T-cell (primary cell): ENCODE measurements around the gene NOL4L. TPM values are rescaled to one million over a fixed set of nuclear protein-coding genes. Genes with fewer than 3 reads are reported as not detected.
A peak's percentile ranks its signal among the peaks of the same experiment; 100 is the strongest.

Experiments used
- ATAC-seq, 4 experiments: fragments of 200-7000 bp in 3 of 4; fragments of 150-1000 bp in 1 of 4; cut with Tn5 transposase; replicated peaks in 1 of 4; 1 replicate in 3 of 4; 2 replicates in 1 of 4; pipeline ENCODE4 v1.10.0; 2021; ENCODE audit warnings: moderate library complexity in 3 of 4, mild to moderate bottlenecking in 2 of 4, moderate number of reproducible peaks in 1 of 4
- CTCF ChIA-PET, 2 donors: fragments of 300-600 bp; sonication (Branson Sonifier 250); formaldehyde crosslinking; loops; one replicate each; lab custom pipeline; 2022; ENCODE audit warnings: antibody characterized with exemption in 2 of 2; lab: Charles Lee
- POLR2A ChIA-PET, 2 donors: fragments of 300-600 bp; sonication (Branson Sonifier 250); formaldehyde crosslinking; loops; one replicate each; lab custom pipeline; 2022; ENCODE audit warnings: antibody characterized with exemption in 2 of 2; lab: Charles Lee
- DNase-seq, 35 experiments: peaks; one replicate each; pipeline versions ENCODE4 v3.0.0 to v3.0.0-alpha.2; 2013 to 2023
- H3K27ac ChIP-seq: one replicate; pipeline ENCODE4 v1.5.1; 2013; ENCODE audit warnings: low read length
- H3K27me3 ChIP-seq, 2 experiments: replicated peaks in 1 of 2; 1 replicate in 1 of 2; 2 replicates in 1 of 2; pipeline versions ENCODE4 v1.6.1 to v1.7.0; 2013; ENCODE audit warnings: low read length in 1 of 2, mixed read lengths in 1 of 2; ENCODE audit not compliant: control insufficient read depth in 2 of 2, insufficient read depth in 2 of 2; ENCODE audit errors: extremely low read depth in 1 of 2
- H3K36me3 ChIP-seq, 2 donors: 1 replicate in 1 of 2; 2 replicates in 1 of 2; pipeline versions ENCODE4 v1.6.1 to v1.7.0; 2013; ENCODE audit warnings: low read length in 1 of 2; ENCODE audit not compliant: control insufficient read depth in 2 of 2, insufficient read depth in 1 of 2; ENCODE audit errors: extremely low read depth in 1 of 2
- H3K4me1 ChIP-seq, 2 experiments: 1 replicate in 1 of 2; 2 replicates in 1 of 2; pipeline versions ENCODE4 v1.6.1 to v1.7.0; 2013; ENCODE audit warnings: low read length in 2 of 2, mixed read lengths in 1 of 2; ENCODE audit not compliant: insufficient read depth in 2 of 2, control insufficient read depth in 1 of 2; ENCODE audit errors: extremely low read depth in 1 of 2
- H3K4me3 ChIP-seq, 2 donors: 1 replicate in 1 of 2; 2 replicates in 1 of 2; pipeline versions ENCODE4 v1.5.1 to v1.7.0; 2013; ENCODE audit warnings: mild to moderate bottlenecking in 2 of 2, low read length in 1 of 2, moderate library complexity in 1 of 2; ENCODE audit not compliant: control insufficient read depth in 1 of 2; ENCODE audit errors: extremely low read depth in 1 of 2
- H3K9me3 ChIP-seq: 2 replicates; pipeline ENCODE4 v1.7.0; 2013
- H3K27ac Mint-ChIP-seq, 2 donors: one replicate each; pipeline ENCODE4 v1.8.0; 2020 to 2021; ENCODE audit warnings: mild to moderate bottlenecking in 2 of 2, mixed read lengths in 2 of 2
- H3K27me3 Mint-ChIP-seq, 2 donors: one replicate each; pipeline ENCODE4 v1.8.0; 2021 to 2022; ENCODE audit warnings: mixed read lengths in 2 of 2
- H3K36me3 Mint-ChIP-seq: one replicate; pipeline ENCODE4 v1.8.0; 2021; ENCODE audit warnings: mixed read lengths
- H3K4me1 Mint-ChIP-seq, 3 donors: one replicate each; pipeline ENCODE4 v1.8.0; 2020 to 2022; ENCODE audit warnings: mixed read lengths in 3 of 3, mild to moderate bottlenecking in 1 of 3
- H3K4me3 Mint-ChIP-seq, 3 donors: one replicate each; pipeline ENCODE4 v1.8.0; 2020 to 2022; ENCODE audit warnings: mild to moderate bottlenecking in 3 of 3, mixed read lengths in 3 of 3, moderate library complexity in 3 of 3
- H3K9me3 Mint-ChIP-seq, 3 donors: one replicate each; pipeline ENCODE4 v1.8.0; 2020 to 2022; ENCODE audit warnings: mixed read lengths in 3 of 3
- WGBS: methylation state at CpG from one replicate; pipeline ENCODE4 v1.1.5; 2013; ENCODE audit warnings: missing lambda C conversion rate; ENCODE audit not compliant: insufficient coverage; 5-methylcytosine and 5-hydroxymethylcytosine counted together
- total RNA-seq, 35 experiments: library from RNA in 6 of 35; stranded (reverse) in 6 of 35; fragments of 120-200 nt in 1 of 35; gene quantifications; one replicate each; pipeline versions ENCODE4 v1.2.1 to v1.2.4 and lab custom pipeline; 2013 to 2026

The NOL4L gene
- total RNA-seq, 5 donors from 2014 or later (not counting 1 experiment from before 2014, with no cell fraction given) = 63.5 to 88.8 (median 74.4) TPM

- peaks cover 9 to 87% of the 10 kb centered on the region in 2 donors for H3K36me3 ChIP-seq
These were observed 138.6 kb downstream of the NOL4L start for GRCh38 chr20:32446301-32447100.

GRCh38 chr20:32445539-32446273, 139.4 kb downstream of the NOL4L start:
- 88% methylated on average over 6 of the region's 12 CpGs for WGBS
- ChIA-PET CTCF (no interaction called here), POLR2A (no interaction called here)
- ATAC-seq (peak in 2 of 4 experiments; percentile 15 to 24), DNase-seq (peak in 1 of 35 experiments; percentile 30)
- peaks cover 7 to 33% of the 10 kb centered on the region in 2 experiments for H3K4me1 ChIP-seq
- H3K27ac ChIP-seq = no peak overlapping the region
- H3K36me3 Mint-ChIP-seq = peaks cover 34% of the 10 kb centered on the region
- H3K36me3 ChIP-seq = peaks cover 10 to 84% of the 10 kb centered on the region in 2 donors
- H3K4me3 Mint-ChIP-seq = no peak overlapping the region
- H3K4me1 Mint-ChIP-seq = peaks cover 32 to 43% (median 37%) of the 10 kb centered on the region in 3 donors
- H3K9me3 ChIP-seq = no peaks in the 10 kb centered on the region
- no peaks in the 10 kb centered on the region for H3K27me3 ChIP-seq
- peak overlapping the region; percentile 76 to 88 for H3K27ac Mint-ChIP-seq
- H3K27me3 Mint-ChIP-seq = no peaks in the 10 kb centered on the region
- no peak overlapping the region for H3K4me3 ChIP-seq
- H3K9me3 Mint-ChIP-seq = no peaks in the 10 kb centered on the region

More at GRCh38 chr20:32446301-32447100, 138.6 kb downstream of the NOL4L start:
- Mint-ChIP-seq H3K36me3 (peaks cover 30% of the 10 kb centered on the region), H3K4me1 (peaks cover 32 to 41% (median 37%) of the 10 kb centered on the region in 3 donors), H3K27ac (peak overlapping the region; percentile 63 to 88), H3K4me3 (no peak overlapping the region), H3K9me3 (no peaks in the 10 kb centered on the region), H3K27me3 (no peaks in the 10 kb centered on the region)
- ATAC-seq (no peak), DNase-seq (no peak)
- H3K9me3 ChIP-seq = no peaks in the 10 kb centered on the region
- H3K4me3 ChIP-seq = no peak overlapping the region
- H3K27ac ChIP-seq = no peak overlapping the region
- 93% methylated on average over 13 of the region's 14 CpGs for WGBS
- H3K4me1 ChIP-seq = peaks cover 7 to 35% of the 10 kb centered on the region in 2 experiments
- ChIA-PET POLR2A (no interaction called here), CTCF (no interaction called here)
- H3K27me3 ChIP-seq = no peaks in the 10 kb centered on the region

DNA sequence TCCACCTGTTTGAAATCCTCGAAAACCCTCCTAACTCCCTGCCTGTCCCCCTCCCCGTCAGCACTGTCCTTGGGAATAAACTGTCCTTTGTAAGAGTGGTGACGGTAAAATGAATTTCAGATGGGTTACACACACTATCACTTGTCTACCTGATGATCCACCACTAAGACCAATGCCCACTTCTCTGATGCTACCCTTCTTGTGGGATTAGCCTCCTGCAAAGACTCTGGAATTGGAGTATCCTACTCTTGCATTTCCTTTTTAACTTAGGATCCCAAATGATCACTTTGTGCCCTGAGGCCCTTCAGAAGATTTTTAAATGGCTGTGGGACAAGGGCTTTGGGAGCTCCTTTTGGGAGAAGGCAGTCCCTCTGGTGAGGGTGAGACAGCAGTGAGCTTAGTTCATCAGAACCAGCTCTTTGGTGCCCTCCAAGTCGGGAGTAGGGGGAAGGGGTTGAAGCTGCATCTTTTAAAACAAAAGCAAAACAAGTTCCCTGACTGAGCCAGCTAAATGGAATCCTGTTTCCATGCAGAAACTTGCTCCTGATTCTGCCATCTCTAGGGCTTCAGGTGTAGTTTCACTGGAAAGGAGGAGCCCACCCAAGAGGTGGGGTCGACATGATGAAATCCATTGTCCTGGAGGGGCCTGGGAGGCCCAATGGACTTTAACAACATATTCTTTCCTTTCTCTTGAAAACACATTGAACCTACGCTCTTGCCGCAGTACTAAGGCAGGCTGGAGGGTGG, 140.5 kb downstream of the NOL4L start:
- H3K9me3 Mint-ChIP-seq = no peaks in the 10 kb centered on the region
- ATAC-seq (no peak), DNase-seq (no peak)
- H3K36me3 Mint-ChIP-seq = peaks cover 37% of the 10 kb centered on the region
- H3K27me3 ChIP-seq = no peaks in the 10 kb centered on the region
- H3K4me3 Mint-ChIP-seq = no peak overlapping the region
- WGBS = no CpG with 5 or more reads among the region's 7 CpGs
- peaks cover 37 to 43% (median 41%) of the 10 kb centered on the region in 3 donors for H3K4me1 Mint-ChIP-seq
- H3K4me1 ChIP-seq = peaks cover 7 to 33% of the 10 kb centered on the region in 2 experiments
- H3K9me3 ChIP-seq = no peaks in the 10 kb centered on the region
- H3K36me3 ChIP-seq = peaks cover 16 to 79% of the 10 kb centered on the region in 2 donors
- POLR2A ChIA-PET = interaction anchor here (0.6 kb wide), 2 partner anchors 335 to 1813 kb away, joined by 3 read pairs; no protein-coding TSS in a partner anchor
- CTCF ChIA-PET = interaction anchor here in 1 of 2 donors (0.5 kb wide), 1 partner anchor 23 kb away, joined by 3 read pairs; no protein-coding TSS in a partner anchor
- no peak overlapping the region for H3K27ac ChIP-seq
- no peak overlapping the region for H3K4me3 ChIP-seq
- peak overlapping the region; percentile 76 to 88 for H3K27ac Mint-ChIP-seq
- H3K27me3 Mint-ChIP-seq = no peaks in the 10 kb centered on the region

- Histone ChIP-seq H3K36me3 (peaks cover 21 to 80% of the 10 kb centered on the region in 2 donors), H3K9me3 (no peaks in the 10 kb centered on the region), H3K27ac (peak overlapping the region; percentile 30), H3K27me3 (no peaks in the 10 kb centered on the region), H3K4me3 (no peak overlapping the region), H3K4me1 (peaks cover 7 to 33% of the 10 kb centered on the region in 2 experiments)
- peak in 2 of 4 experiments; percentile 41 to 48 for ATAC-seq
- Mint-ChIP-seq H3K36me3 (peaks cover 41% of the 10 kb centered on the region), H3K9me3 (no peaks in the 10 kb centered on the region), H3K27ac (peak overlapping the region; percentile 62 to 85), H3K4me1 (peaks cover 37 to 45% (median 41%) of the 10 kb centered on the region in 3 donors), H3K27me3 (no peaks in the 10 kb centered on the region), H3K4me3 (no peak overlapping the region)
- CTCF ChIA-PET = no interaction called here
- WGBS = 86% methylated on average over 1 of the region's 3 CpGs
- POLR2A ChIA-PET = interaction anchor here in 1 of 2 donors (0.6 kb wide), 2 partner anchors 57 to 1814 kb away, joined by 3 to 6 read pairs; no protein-coding TSS in a partner anchor
- DNase-seq = peak in 16 of 35 experiments; percentile 11 to 35 (median 22)
These were observed 141.7 kb downstream of the NOL4L start for GRCh38 chr20:32443386-32443974.

DNA sequence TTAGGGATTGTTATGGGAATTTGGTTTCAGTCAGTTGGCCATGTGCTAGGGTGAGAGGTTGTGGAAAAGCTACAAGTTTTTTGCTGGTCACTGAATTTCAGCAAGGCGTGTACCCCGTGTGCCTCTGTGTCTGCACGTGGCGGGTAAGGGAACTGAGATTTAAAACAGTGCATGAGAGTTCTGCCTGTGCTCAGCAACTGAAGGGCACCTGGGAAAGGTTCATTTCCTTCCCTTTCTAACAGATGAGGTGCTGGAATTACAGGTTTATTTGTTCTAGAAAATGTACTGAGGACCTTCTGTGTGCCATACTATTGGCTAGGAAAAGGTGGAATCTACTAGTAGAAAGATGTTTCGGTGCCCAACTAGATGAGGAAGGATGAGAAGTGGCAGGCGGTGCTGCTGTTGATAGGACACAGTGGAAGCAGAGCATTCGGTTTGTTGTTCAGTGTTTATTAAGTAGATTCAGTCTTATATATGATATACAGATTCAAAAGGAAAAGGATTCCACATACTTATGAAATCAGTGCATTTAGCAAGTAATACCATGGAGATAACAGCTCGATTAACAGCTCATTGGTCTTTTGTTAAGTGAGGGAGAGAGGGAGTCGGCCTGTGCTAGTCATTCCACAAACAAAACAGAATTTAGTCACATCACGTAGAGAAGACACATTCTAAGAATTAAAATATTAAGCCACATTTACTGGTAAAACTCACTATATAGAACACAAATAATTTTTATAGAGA, 142.3 kb downstream of the NOL4L start:
- H3K27me3 Mint-ChIP-seq = no peaks in the 10 kb centered on the region
- no peaks in the 10 kb centered on the region for H3K9me3 Mint-ChIP-seq
- peaks cover 17 to 77% of the 10 kb centered on the region in 2 donors for H3K36me3 ChIP-seq
- 85% methylated on average over 4 of the region's 10 CpGs for WGBS
- H3K27ac ChIP-seq = peak overlapping the region; percentile 4
- no peak for ATAC-seq
- peaks cover 7 to 29% of the 10 kb centered on the region in 2 experiments for H3K4me1 ChIP-seq
- CTCF ChIA-PET = no interaction called here
- no peak for DNase-seq
- H3K4me1 Mint-ChIP-seq = peaks cover 36 to 45% (median 37%) of the 10 kb centered on the region in 3 donors
- no peaks in the 10 kb centered on the region for H3K9me3 ChIP-seq
- H3K27ac Mint-ChIP-seq = peak overlapping the region; percentile 26 to 53
- no peak overlapping the region for H3K4me3 Mint-ChIP-seq
- peaks cover 41% of the 10 kb centered on the region for H3K36me3 Mint-ChIP-seq
- H3K4me3 ChIP-seq = no peak overlapping the region
- no peaks in the 10 kb centered on the region for H3K27me3 ChIP-seq
- POLR2A ChIA-PET = interaction anchor here in 1 of 2 donors (0.6 kb wide), 1 partner anchor 58 kb away, joined by 6 read pairs; no protein-coding TSS in a partner anchor
